K562 (cell line): ENCODE results near the gene SART1. TPM values are rescaled to one million over a fixed set of nuclear protein-coding genes. Genes with fewer than 3 reads are reported as not detected.

Experiments used
- ATAC-seq: fragments of 200-7000 bp; cut with Tn5 transposase; 3 replicates; pipeline ENCODE4 v1.9.1; 2020; ENCODE audit warnings: moderate library complexity
- BruUV-seq: library from RNA; stranded (reverse); fragments of 400-500 nt; replicated peaks from 2 replicates; lab custom pipeline; 2021; lab: Mats Ljungman, UMichigan
- CTCF ChIA-PET: fragments of 300-600 bp; formaldehyde crosslinking; extraction: SDS; loops from one replicate; lab custom pipeline; 2021; ENCODE audit warnings: low intra/inter-chr PET ratio; lab: Yijun Ruan, JAX
- POLR2A ChIA-PET: fragments of 300-600, 350-650 bp; sonication (Branson Sonifier 250); formaldehyde crosslinking; extraction: SDS; loops from one replicate; lab custom pipeline; 2021; ENCODE audit warnings: antibody characterized with exemption, inconsistent platforms; lab: Yijun Ruan, JAX
- DNase-seq, 4 experiments: peaks; one replicate each; pipeline versions ENCODE4 v3.0.0 to v3.0.0-alpha.2; 2011 to 2018; ENCODE audit warnings: low spot score in 3 of 4, mixed read lengths in 3 of 4; ENCODE audit errors: extremely low read depth in 1 of 4
- FAIRE-seq: peaks from 2 replicates; lab custom pipeline; 2011; peaks lifted over from hg19 to GRCh38; lab: Jason Lieb, UNC
- H2AFZ ChIP-seq: 2 replicates; pipeline ENCODE4 v1.6.0; 2011; ENCODE audit warnings: low read depth, low read length, control low read depth, inconsistent platforms
- H3K27ac ChIP-seq: fragments of 200-600 bp; 3 replicates; pipeline ENCODE4 v1.8.0; 2011; ENCODE audit warnings: low read depth, mild to moderate bottlenecking, control low read depth, inconsistent platforms, low read length, moderate library complexity, mixed read lengths; ENCODE audit errors: extremely low read depth
- H3K27me3 ChIP-seq, 2 experiments: fragments of 300-600 bp in 1 of 2; 2 replicates in 1 of 2; 3 replicates in 1 of 2; pipeline versions ENCODE4 v1.6.0 to v1.8.0; 2011; ENCODE audit warnings: inconsistent platforms in 2 of 2, low read length in 2 of 2, mild to moderate bottlenecking in 1 of 2, mixed read lengths in 1 of 2, moderate library complexity in 1 of 2; ENCODE audit not compliant: control insufficient read depth in 2 of 2, insufficient read depth in 2 of 2
- H3K36me3 ChIP-seq: fragments of 300-600 bp; 3 replicates; pipeline ENCODE4 v1.8.0; 2011; ENCODE audit warnings: mild to moderate bottlenecking, low read length, inconsistent platforms; ENCODE audit not compliant: control insufficient read depth, insufficient read depth
- H3K4me1 ChIP-seq, 2 experiments: fragments of 200-600 bp in 1 of 2; replicated peaks in 1 of 2; 2 replicates in 1 of 2; 3 replicates in 1 of 2; pipeline versions ENCODE4 v1.5.1 to v1.8.0; 2011; ENCODE audit warnings: inconsistent platforms in 2 of 2, low read length in 2 of 2, mild to moderate bottlenecking in 1 of 2, mixed read lengths in 1 of 2, moderate library complexity in 1 of 2; ENCODE audit not compliant: control insufficient read depth in 2 of 2, insufficient read depth in 2 of 2
- H3K4me2 ChIP-seq: 2 replicates; pipeline ENCODE4 v1.6.1; 2011; ENCODE audit warnings: low read length, control low read depth, inconsistent platforms, mixed read lengths; ENCODE audit not compliant: insufficient read depth
- H3K4me3 ChIP-seq: fragments of 200-600 bp; sonication (generic), shearing (Covaris generic); 2 replicates; pipeline ENCODE4 v1.5.1; 2016; ENCODE audit warnings: control low read depth, inconsistent platforms
- H3K79me2 ChIP-seq: fragments of 200-600 bp; 3 replicates; pipeline ENCODE4 v1.8.0; 2011; ENCODE audit warnings: low read length, inconsistent platforms; ENCODE audit not compliant: control insufficient read depth, insufficient read depth
- H3K9ac ChIP-seq, 2 experiments: 2 replicates each; pipeline versions ENCODE4 v1.6.0 to v1.6.1; 2011; ENCODE audit warnings: low read depth in 2 of 2, low read length in 2 of 2, control low read depth in 1 of 2, inconsistent platforms in 1 of 2, mild to moderate bottlenecking in 1 of 2, mixed read lengths in 1 of 2; ENCODE audit not compliant: insufficient read depth in 1 of 2
- H3K9me1 ChIP-seq: one replicate; pipeline ENCODE4 v1.6.0; 2011; ENCODE audit warnings: inconsistent platforms, mild to moderate bottlenecking, low read length, moderate library complexity; ENCODE audit not compliant: control insufficient read depth, insufficient read depth
- H3K9me3 ChIP-seq: replicated peaks from 2 replicates; pipeline ENCODE4 v1.5.1; 2011; ENCODE audit warnings: low read depth, low read length, inconsistent platforms; ENCODE audit not compliant: control insufficient read depth, insufficient read depth
- H4K20me1 ChIP-seq: replicated peaks from 2 replicates; pipeline ENCODE4 v1.6.1; 2011; ENCODE audit warnings: low read length, inconsistent platforms, mixed read lengths; ENCODE audit not compliant: control insufficient read depth, insufficient read depth
- ATF1 ChIP-seq, 2 experiments: fragments of 450-650 bp in 1 of 2; IDR thresholded peaks; 2 replicates each; pipeline ENCODE4 v1.6.1; 2016; ENCODE audit warnings: missing compliant biosample characterization in 1 of 2, missing genetic modification characterization in 1 of 2
- BCL6 ChIP-seq: fragments of 250-450 bp; sonication (Bioruptor Pico); IDR thresholded peaks from 2 replicates; pipeline ENCODE4 v1.4.0; 2020
- GTF2A2 ChIP-seq: IDR thresholded peaks from 2 replicates; pipeline ENCODE4 v1.6.1; 2016; ENCODE audit warnings: mild to moderate bottlenecking, missing genetic modification characterization, missing compliant biosample characterization
- IRF2 ChIP-seq: sonication (generic); formaldehyde crosslinking; IDR thresholded peaks from 2 replicates; pipeline ENCODE4 v1.8.1; 2022; ENCODE audit warnings: mild to moderate bottlenecking, missing genetic modification reagents
- MEF2A ChIP-seq: IDR thresholded peaks from 2 replicates; pipeline ENCODE4 v1.6.1; 2011; ENCODE audit warnings: low read depth, mild to moderate bottlenecking, low read length, moderate library complexity; ENCODE audit not compliant: control insufficient read depth
- MEIS2 ChIP-seq: fragments of 450-650 bp; IDR thresholded peaks from 2 replicates; pipeline ENCODE4 v1.6.1; 2014; ENCODE audit warnings: mild to moderate bottlenecking; ENCODE audit not compliant: partially characterized antibody
- NFE2 ChIP-seq: IDR thresholded peaks from 2 replicates; pipeline ENCODE4 v1.6.1; 2014; ENCODE audit warnings: antibody characterized with exemption, low read depth
- PTBP1 ChIP-seq: fragments of 200-400 bp; formaldehyde crosslinking; IDR thresholded peaks from 2 replicates; pipeline ENCODE4 v1.6.1; 2017; ENCODE audit warnings: low read depth, low read length
- ZNF143 ChIP-seq: sonication (generic); formaldehyde crosslinking; IDR thresholded peaks from 2 replicates; pipeline ENCODE4 v1.9.0; 2022; ENCODE audit warnings: mild to moderate bottlenecking, missing genetic modification reagents
- ZNF57 ChIP-seq: fragments of 450-650 bp; formaldehyde crosslinking; IDR thresholded peaks from 2 replicates; pipeline ENCODE4 v1.4.0; 2020; ENCODE audit warnings: mild to moderate bottlenecking, moderate library complexity
- ZNF668 ChIP-seq: fragments of 250-450 bp; sonication (Bioruptor Pico); IDR thresholded peaks from 2 replicates; pipeline ENCODE4 v1.8.0; 2022; ENCODE audit warnings: mild to moderate bottlenecking, inconsistent platforms
- ZNF695 ChIP-seq: fragments of 450-650 bp; formaldehyde crosslinking; IDR thresholded peaks from 2 replicates; pipeline ENCODE4 v1.4.0; 2020; ENCODE audit warnings: mild to moderate bottlenecking, moderate library complexity
- WGBS: fragments of 100-300 bp; shearing (Covaris generic); methylation state at CpG from one replicate; pipeline ENCODE4 v1.1.6; 2016; ENCODE audit warnings: low coverage, mixed read lengths; ENCODE audit not compliant: insufficient coverage; ENCODE audit errors: missing lambda C conversion rate; 5-methylcytosine and 5-hydroxymethylcytosine counted together
- in situ Hi-C: fragments of 300-500 bp; cut with MboI; formaldehyde crosslinking; loops from 4 replicates; pipeline ENCODE4 v1.15.0; 2018; ENCODE audit warnings: inconsistent platforms, mixed read lengths
- intact Hi-C: fragments of 100-400 bp; cut with micrococcal nuclease; formaldehyde crosslinking; loops from 2 replicates; pipeline ENCODE4 v1.14.2; 2022
- polyA plus RNA-seq, 8 experiments: library from polyadenylated mRNA; depleted of rRNA in 4 of 8; stranded (reverse) in 5 of 8; unstranded in 3 of 8; fragments of >200 nt; fragmentation: Nextera tagmentation in 2 of 8; fragmentation: Illumina TruSeq in 1 of 8; extraction: Ambion mirVana in 2 of 8; extraction: Trizol in 1 of 8; gene quantifications; 2 replicates each; pipeline versions ENCODE4 v1.2.1 to v1.2.3, GENCODE V29; 2011 to 2014; ENCODE audit warnings: inconsistent platforms in 1 of 8, missing spikeins in 1 of 8
- total RNA-seq, 7 experiments: library from RNA; depleted of rRNA in 6 of 7; stranded (reverse); fragments of >200 nt in 6 of 7; fragmentation: Illumina TruSeq in 2 of 7; extraction: Trizol in 2 of 7; gene quantifications; 2 replicates each; pipeline versions ENCODE4 v1.2.1 to v1.2.3, GENCODE V29; 2011 to 2021; ENCODE audit warnings: low replicate concordance in 1 of 7
- TF ChIP-seq, protein P1 (sequence below): fragments of 450-650 bp; conservative IDR thresholded peaks from 2 replicates; pipeline ENCODE4 v1.6.1; 2016; ENCODE audit warnings: missing genetic modification characterization, low read depth, mild to moderate bottlenecking, missing compliant biosample characterization, moderate library complexity
- TF ChIP-seq, protein P2 (sequence below): fragments of 250-450 bp; sonication (Bioruptor Pico); IDR thresholded peaks from 2 replicates; pipeline ENCODE4 v1.5.0; 2020; ENCODE audit warnings: mild to moderate bottlenecking, borderline replicate concordance
- TF ChIP-seq, protein P3 (sequence below): sonication (generic); formaldehyde crosslinking; IDR thresholded peaks from 2 replicates; pipeline ENCODE4 v1.8.0; 2023; ENCODE audit warnings: mild to moderate bottlenecking, missing genetic modification reagents

The SART1 gene
- total and polyA plus RNA-seq, 9 of the 15 experiments (the other 6 are each of a cell fraction or from before 2014, with no cell fraction given): 4.8 to 84.1 (median 31.7) TPM

- H3K36me3 ChIP-seq: peaks cover 31% of the 10 kb centered on the region; the same call in 1 of the 3 replicates
- H3K79me2 ChIP-seq: peaks cover 31% of the 10 kb centered on the region
- H3K9ac ChIP-seq: peak within 1 kb of the TSS; percentile 96 to 99
- no TSS peak for BruUV-seq
- ChIA-PET POLR2A (interaction anchor here (0.7 to 2.1 kb wide), 11 partner anchors 9 to 247 kb away, joined by 3 to 12 read pairs (median 5); partner anchors contain the start of genes CCDC85B and FOSL1), CTCF (interaction anchor here (0.7 to 1.5 kb wide), 2 partner anchors 30 to 103 kb away, joined by 3 to 7 read pairs; partner anchors contain the start of gene FIBP)
- H3K9me1 ChIP-seq: no peaks in the 10 kb centered on the region
- peak in 1 of 4 experiments; percentile 68 for DNase-seq
- ATAC-seq: peak; percentile 69
- 5% methylated on average over 22 of the region's 77 CpGs for WGBS
- peak; percentile 71 for FAIRE-seq
- peaks cover 25 to 59% of the 10 kb centered on the region in 2 experiments for H3K4me1 ChIP-seq
- intact Hi-C loops (loop anchor here (1.0 kb wide), 1 partner anchor 43 kb away; the partner anchor contains the start of gene SART1), in situ Hi-C loops (no loop called here)
- H3K27me3 ChIP-seq: no peaks in the 10 kb centered on the region
- peak within 1 kb of the TSS; percentile 94 for H3K4me2 ChIP-seq
- H3K9me3 ChIP-seq: no peaks in the 10 kb centered on the region
- H3K4me3 ChIP-seq: peak within 1 kb of the TSS; percentile 98
- H4K20me1 ChIP-seq: no peaks in the 10 kb centered on the region
- peak within 1 kb of the TSS; percentile 95 for H3K27ac ChIP-seq
- H2AFZ ChIP-seq: peak within 1 kb of the TSS; percentile 90
- TF ChIP-seq ZNF57 (CRISPR knock-in tag): no peak
- TF ChIP-seq GTF2A2 (tag): no peak
- no peak for TF ChIP-seq BCL6
- no peak for TF ChIP-seq ZNF143 (CRISPR knock-in tag)
- no peak for TF ChIP-seq IRF2 (CRISPR knock-in tag)
- TF ChIP-seq, protein P1, sequence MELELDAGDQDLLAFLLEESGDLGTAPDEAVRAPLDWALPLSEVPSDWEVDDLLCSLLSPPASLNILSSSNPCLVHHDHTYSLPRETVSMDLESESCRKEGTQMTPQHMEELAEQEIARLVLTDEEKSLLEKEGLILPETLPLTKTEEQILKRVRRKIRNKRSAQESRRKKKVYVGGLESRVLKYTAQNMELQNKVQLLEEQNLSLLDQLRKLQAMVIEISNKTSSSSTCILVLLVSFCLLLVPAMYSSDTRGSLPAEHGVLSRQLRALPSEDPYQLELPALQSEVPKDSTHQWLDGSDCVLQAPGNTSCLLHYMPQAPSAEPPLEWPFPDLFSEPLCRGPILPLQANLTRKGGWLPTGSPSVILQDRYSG: 0 out of 2 replicates have a peak, but pooled peaks have one; percentile 25
- TF ChIP-seq PTBP1: 0 out of 2 replicates have a peak, but pooled peaks have one; percentile 57
- TF ChIP-seq, protein P2, sequence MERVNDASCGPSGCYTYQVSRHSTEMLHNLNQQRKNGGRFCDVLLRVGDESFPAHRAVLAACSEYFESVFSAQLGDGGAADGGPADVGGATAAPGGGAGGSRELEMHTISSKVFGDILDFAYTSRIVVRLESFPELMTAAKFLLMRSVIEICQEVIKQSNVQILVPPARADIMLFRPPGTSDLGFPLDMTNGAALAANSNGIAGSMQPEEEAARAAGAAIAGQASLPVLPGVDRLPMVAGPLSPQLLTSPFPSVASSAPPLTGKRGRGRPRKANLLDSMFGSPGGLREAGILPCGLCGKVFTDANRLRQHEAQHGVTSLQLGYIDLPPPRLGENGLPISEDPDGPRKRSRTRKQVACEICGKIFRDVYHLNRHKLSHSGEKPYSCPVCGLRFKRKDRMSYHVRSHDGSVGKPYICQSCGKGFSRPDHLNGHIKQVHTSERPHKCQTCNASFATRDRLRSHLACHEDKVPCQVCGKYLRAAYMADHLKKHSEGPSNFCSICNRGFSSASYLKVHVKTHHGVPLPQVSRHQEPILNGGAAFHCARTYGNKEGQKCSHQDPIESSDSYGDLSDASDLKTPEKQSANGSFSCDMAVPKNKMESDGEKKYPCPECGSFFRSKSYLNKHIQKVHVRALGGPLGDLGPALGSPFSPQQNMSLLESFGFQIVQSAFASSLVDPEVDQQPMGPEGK (CRISPR knock-in tag): no peak
- no peak for TF ChIP-seq NFE2
- no peak for TF ChIP-seq MEIS2
- TF ChIP-seq ATF1 (CRISPR knock-in tag; IDR thresholded peaks at IDR 0.05): no peak
- TF ChIP-seq ATF1 (tag; IDR thresholded peaks at IDR 0.05): no peak
- no peak for TF ChIP-seq MEF2A
- TF ChIP-seq, protein P3, sequence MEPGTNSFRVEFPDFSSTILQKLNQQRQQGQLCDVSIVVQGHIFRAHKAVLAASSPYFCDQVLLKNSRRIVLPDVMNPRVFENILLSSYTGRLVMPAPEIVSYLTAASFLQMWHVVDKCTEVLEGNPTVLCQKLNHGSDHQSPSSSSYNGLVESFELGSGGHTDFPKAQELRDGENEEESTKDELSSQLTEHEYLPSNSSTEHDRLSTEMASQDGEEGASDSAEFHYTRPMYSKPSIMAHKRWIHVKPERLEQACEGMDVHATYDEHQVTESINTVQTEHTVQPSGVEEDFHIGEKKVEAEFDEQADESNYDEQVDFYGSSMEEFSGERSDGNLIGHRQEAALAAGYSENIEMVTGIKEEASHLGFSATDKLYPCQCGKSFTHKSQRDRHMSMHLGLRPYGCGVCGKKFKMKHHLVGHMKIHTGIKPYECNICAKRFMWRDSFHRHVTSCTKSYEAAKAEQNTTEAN (CRISPR knock-in tag): no peak
- TF ChIP-seq ZNF695 (CRISPR knock-in tag): no peak
- TF ChIP-seq ZNF668: no peak
These were observed 43.1 kb upstream of the SART1 start, which contains the start of gene C11orf68 for GRCh38 chr11:65918211-65919140. Gene C11orf68, minus strand, starts transcription at chr11:65919062. Its CDS starts 31 bp downstream, at chr11:65919031.
